ENCODE data around the gene AMOTL1. TPM values are rescaled to one million over a fixed set of nuclear protein-coding genes. Genes with fewer than 3 reads are reported as not detected.

Gene AMOTL1
- total RNA-seq, 2 experiments from 2014 or later: 0.08 TPM; not detected in 1

GRCh38 chr11:94873916-94874540 is 105.9 kb downstream of the AMOTL1 start:
- no peak overlapping the region for H3K27ac Mint-ChIP-seq
- peaks cover 6% of the 10 kb centered on the region for H3K27me3 Mint-ChIP-seq
- Histone ChIP-seq H3K27ac (ENCODE audit: low read depth in 1 of 2, low read length in 2 of 2) (no peak overlapping the region), H3K9me3 (ENCODE audit: control insufficient read depth in 1 of 2, insufficient read depth in 1 of 2, low read length in 2 of 2) (no peaks in the 10 kb centered on the region), H3K36me3 (ENCODE audit: insufficient read depth, low read length) (no peaks in the 10 kb centered on the region), H3K4me3 (ENCODE audit: low read length) (no peak overlapping the region), H3K27me3 (ENCODE audit: control insufficient read depth in 1 of 2, insufficient read depth in 2 of 2, low read length in 2 of 2) (no peaks in the 10 kb centered on the region), H3K4me1 (ENCODE audit: insufficient read depth, low read length) (peaks cover 7% of the 10 kb centered on the region)
- CTCF ChIA-PET: interaction anchor here (1.4 kb wide), 1 partner anchor 16 kb away, joined by 5 read pairs; no protein-coding TSS in a partner anchor
- intact Hi-C loops (cut with DNase I, micrococcal nuclease): no loop called here
- no peaks in the 10 kb centered on the region for H3K9me3 Mint-ChIP-seq
- no peaks in the 10 kb centered on the region for H3K36me3 Mint-ChIP-seq (ENCODE audit: low read depth)
- peaks cover 10% of the 10 kb centered on the region for H3K4me1 Mint-ChIP-seq (ENCODE audit: low read depth)
- POLR2A ChIA-PET: no interaction called here
- H3K4me3 Mint-ChIP-seq: no peak overlapping the region
- no peak for ATAC-seq (ENCODE audit: poor library complexity)
- TF ChIP-seq, protein P1, sequence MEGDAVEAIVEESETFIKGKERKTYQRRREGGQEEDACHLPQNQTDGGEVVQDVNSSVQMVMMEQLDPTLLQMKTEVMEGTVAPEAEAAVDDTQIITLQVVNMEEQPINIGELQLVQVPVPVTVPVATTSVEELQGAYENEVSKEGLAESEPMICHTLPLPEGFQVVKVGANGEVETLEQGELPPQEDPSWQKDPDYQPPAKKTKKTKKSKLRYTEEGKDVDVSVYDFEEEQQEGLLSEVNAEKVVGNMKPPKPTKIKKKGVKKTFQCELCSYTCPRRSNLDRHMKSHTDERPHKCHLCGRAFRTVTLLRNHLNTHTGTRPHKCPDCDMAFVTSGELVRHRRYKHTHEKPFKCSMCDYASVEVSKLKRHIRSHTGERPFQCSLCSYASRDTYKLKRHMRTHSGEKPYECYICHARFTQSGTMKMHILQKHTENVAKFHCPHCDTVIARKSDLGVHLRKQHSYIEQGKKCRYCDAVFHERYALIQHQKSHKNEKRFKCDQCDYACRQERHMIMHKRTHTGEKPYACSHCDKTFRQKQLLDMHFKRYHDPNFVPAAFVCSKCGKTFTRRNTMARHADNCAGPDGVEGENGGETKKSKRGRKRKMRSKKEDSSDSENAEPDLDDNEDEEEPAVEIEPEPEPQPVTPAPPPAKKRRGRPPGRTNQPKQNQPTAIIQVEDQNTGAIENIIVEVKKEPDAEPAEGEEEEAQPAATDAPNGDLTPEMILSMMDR (IDR thresholded peaks at IDR 0.05): no peak
- no peak for DNase-seq

DNA sequence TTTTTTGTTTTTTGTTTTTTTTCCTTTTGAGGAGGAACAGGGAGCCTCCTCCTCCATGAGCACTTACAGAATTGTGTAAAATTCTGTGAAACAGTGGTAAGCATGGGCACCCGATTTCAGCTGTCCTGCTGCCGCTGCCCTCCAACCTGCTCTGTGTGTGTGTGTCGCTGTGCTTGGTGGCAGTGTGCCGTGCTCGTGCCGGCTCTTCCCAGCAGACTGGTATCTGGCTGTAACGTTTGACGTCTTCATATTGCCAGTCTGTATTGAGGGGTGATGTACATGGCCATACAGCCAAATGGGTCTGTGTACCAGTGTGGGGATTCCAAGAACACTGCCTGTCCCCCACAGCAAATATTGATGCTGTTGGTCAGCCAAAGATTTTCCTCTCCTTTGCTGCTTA is 108.1 kb downstream of the AMOTL1 start:
- Mint-ChIP-seq H3K9me3 (no peaks in the 10 kb centered on the region), H3K4me3 (no peak overlapping the region), H3K27me3 (peaks cover 6% of the 10 kb centered on the region), H3K27ac (no peak overlapping the region), H3K4me1 (ENCODE audit: low read depth) (peaks cover 10% of the 10 kb centered on the region), H3K36me3 (ENCODE audit: low read depth) (no peaks in the 10 kb centered on the region)
- Histone ChIP-seq H3K4me1 (ENCODE audit: insufficient read depth, low read length) (peaks cover 7% of the 10 kb centered on the region), H3K27ac (ENCODE audit: low read depth in 1 of 2, low read length in 2 of 2) (no peak overlapping the region), H3K27me3 (ENCODE audit: control insufficient read depth in 1 of 2, insufficient read depth in 2 of 2, low read length in 2 of 2) (no peaks in the 10 kb centered on the region), H3K4me3 (ENCODE audit: low read length) (no peak overlapping the region), H3K36me3 (ENCODE audit: insufficient read depth, low read length) (no peaks in the 10 kb centered on the region), H3K9me3 (ENCODE audit: control insufficient read depth in 1 of 2, insufficient read depth in 1 of 2, low read length in 2 of 2) (no peaks in the 10 kb centered on the region)
- POLR2A ChIA-PET: no interaction called here
- no peak for DNase-seq
- intact Hi-C loops (cut with DNase I, micrococcal nuclease): no loop called here
- TF ChIP-seq, protein P1 (IDR thresholded peaks at IDR 0.05): no peak
- ATAC-seq (ENCODE audit: poor library complexity): no peak
- CTCF ChIA-PET: no interaction called here

GRCh38 chr11:94876645-94877442 is 108.7 kb downstream of the AMOTL1 start:
- CTCF ChIA-PET: no interaction called here
- Histone ChIP-seq H3K4me1 (ENCODE audit: insufficient read depth, low read length) (peaks cover 7% of the 10 kb centered on the region), H3K9me3 (ENCODE audit: control insufficient read depth in 1 of 2, insufficient read depth in 1 of 2, low read length in 2 of 2) (no peaks in the 10 kb centered on the region), H3K27me3 (ENCODE audit: control insufficient read depth in 1 of 2, insufficient read depth in 2 of 2, low read length in 2 of 2) (no peaks in the 10 kb centered on the region), H3K27ac (ENCODE audit: low read depth in 1 of 2, low read length in 2 of 2) (no peak overlapping the region), H3K36me3 (ENCODE audit: insufficient read depth, low read length) (no peaks in the 10 kb centered on the region), H3K4me3 (ENCODE audit: low read length) (no peak overlapping the region)
- Mint-ChIP-seq H3K27me3 (peaks cover 5% of the 10 kb centered on the region), H3K9me3 (no peaks in the 10 kb centered on the region), H3K4me1 (ENCODE audit: low read depth) (peaks cover 10% of the 10 kb centered on the region), H3K27ac (no peak overlapping the region), H3K36me3 (ENCODE audit: low read depth) (no peaks in the 10 kb centered on the region), H3K4me3 (no peak overlapping the region)
- TF ChIP-seq, protein P1 (IDR thresholded peaks at IDR 0.05): no peak
- DNase-seq (peak in 11 of 14 experiments; percentile 3 to 51 (median 15)), ATAC-seq (ENCODE audit: poor library complexity) (no peak)
- POLR2A ChIA-PET: no interaction called here
- intact Hi-C loops (cut with DNase I, micrococcal nuclease): no loop called here

Measured in CD4-positive, alpha-beta T cell (primary cell).